ENCODE measurements around the gene CCDC170. TPM values are rescaled to one million over a fixed set of nuclear protein-coding genes. Genes with fewer than 3 reads are reported as not detected.

The CCDC170 gene
- polyA plus RNA-seq, 1 experiment, result 1.9 TPM

DNA sequence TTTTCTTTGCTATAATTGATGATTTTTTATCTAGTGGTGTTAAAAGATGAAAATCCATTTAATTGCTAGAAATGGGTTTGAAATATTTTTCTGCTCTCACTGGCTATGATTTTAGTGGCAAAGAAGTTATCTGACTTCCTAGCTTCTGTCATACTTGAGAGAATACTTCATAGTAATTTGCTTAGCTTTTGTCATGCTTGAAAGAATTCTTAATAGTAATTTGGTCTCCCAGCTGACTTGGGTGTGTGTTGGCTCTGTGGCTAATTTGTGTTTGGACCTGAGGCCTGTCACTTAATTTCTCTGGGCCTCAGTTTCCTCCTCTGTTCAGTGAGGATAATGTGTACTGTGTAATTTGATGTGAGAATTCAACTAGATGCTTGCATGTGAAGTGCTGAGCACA, 29.1 kb upstream of the CCDC170 start:
- Histone ChIP-seq H3K4me3 (ENCODE audit: low read depth, low read length) (no peak overlapping the region), H3K27ac (ENCODE audit: low read depth, low read length) (no peak overlapping the region), H3K27me3 (ENCODE audit: control insufficient read depth, insufficient read depth, low read length) (no peaks in the 10 kb centered on the region), H3K9me3 (ENCODE audit: control insufficient read depth, insufficient read depth, low read length) (no peaks in the 10 kb centered on the region)
- ChIA-PET CTCF (no interaction called here), POLR2A (no interaction called here)
- no peak for TF ChIP-seq CTCF (IDR thresholded peaks at IDR 0.05; ENCODE audit: low read depth, low read length)
- no peak for DNase-seq (ENCODE audit: low read depth, low spot score)

GRCh38 chr6:151475653-151476523, 17.9 kb upstream of the CCDC170 start:
- no peak for DNase-seq (ENCODE audit: low read depth, low spot score)
- CTCF ChIA-PET, result interaction anchor here (0.6 to 2.2 kb wide), 9 partner anchors 8 to 176 kb away, joined by 3 to 14 read pairs (median 8); no protein-coding TSS in a partner anchor
- Histone ChIP-seq H3K4me3 (ENCODE audit: low read depth, low read length) (no peak overlapping the region), H3K27me3 (ENCODE audit: control insufficient read depth, insufficient read depth, low read length) (no peaks in the 10 kb centered on the region), H3K9me3 (ENCODE audit: control insufficient read depth, insufficient read depth, low read length) (no peaks in the 10 kb centered on the region), H3K27ac (ENCODE audit: low read depth, low read length) (no peak overlapping the region)
- POLR2A ChIA-PET, result no interaction called here
- TF ChIP-seq CTCF (IDR thresholded peaks at IDR 0.05; ENCODE audit: low read depth, low read length), result peak; percentile 74

- no peak for TF ChIP-seq CTCF (IDR thresholded peaks at IDR 0.05; ENCODE audit: low read depth, low read length)
- POLR2A ChIA-PET, result no interaction called here
- DNase-seq (ENCODE audit: low read depth, low spot score), result no peak
- CTCF ChIA-PET, result interaction anchor here (0.6 kb wide), 1 partner anchor 15 kb away, joined by 4 read pairs; no protein-coding TSS in a partner anchor
- Histone ChIP-seq H3K9me3 (ENCODE audit: control insufficient read depth, insufficient read depth, low read length) (no peaks in the 10 kb centered on the region), H3K27ac (ENCODE audit: low read depth, low read length) (no peak overlapping the region), H3K27me3 (ENCODE audit: control insufficient read depth, insufficient read depth, low read length) (no peaks in the 10 kb centered on the region), H3K4me3 (ENCODE audit: low read depth, low read length) (no peak overlapping the region)
These were observed 16.1 kb upstream of the CCDC170 start for GRCh38 chr6:151477726-151478125.

DNA sequence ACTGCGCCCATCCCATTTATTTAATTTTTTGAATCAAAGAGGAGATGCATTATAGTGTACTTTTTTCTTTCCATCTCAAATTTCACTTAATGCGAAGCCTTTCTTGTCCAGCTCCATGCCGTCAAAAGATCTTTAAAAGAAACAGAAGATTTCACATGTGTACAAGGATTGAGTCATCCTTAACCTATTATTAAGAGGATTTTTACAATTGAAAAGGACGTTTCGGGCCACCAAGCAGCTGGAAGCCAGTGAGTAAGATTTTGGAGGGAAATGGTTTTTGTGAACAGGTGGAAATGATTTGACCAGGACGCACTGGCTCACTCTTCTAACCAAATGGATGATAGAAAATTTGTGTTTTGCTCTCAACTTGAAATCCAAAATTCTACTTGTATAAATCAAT, 15.1 kb upstream of the CCDC170 start:
- H3K27ac ChIP-seq (ENCODE audit: low read depth, low read length), result no peak overlapping the region
- DNase-seq (ENCODE audit: low read depth, low spot score), result no peak
- no peaks in the 10 kb centered on the region for H3K27me3 ChIP-seq (ENCODE audit: control insufficient read depth, insufficient read depth, low read length)
- TF ChIP-seq CTCF (IDR thresholded peaks at IDR 0.05; ENCODE audit: low read depth, low read length), result no peak
- no peak overlapping the region for H3K4me3 ChIP-seq (ENCODE audit: low read depth, low read length)
- CTCF ChIA-PET, result no interaction called here
- POLR2A ChIA-PET, result no interaction called here
- no peaks in the 10 kb centered on the region for H3K9me3 ChIP-seq (ENCODE audit: control insufficient read depth, insufficient read depth, low read length)

- no peaks in the 10 kb centered on the region for H3K27me3 ChIP-seq (ENCODE audit: control insufficient read depth, insufficient read depth, low read length)
- ChIA-PET CTCF (interaction anchor here (0.6 to 2.0 kb wide), 3 partner anchors 9 to 110 kb away, joined by 3 to 7 read pairs (median 5); no protein-coding TSS in a partner anchor), POLR2A (no interaction called here)
- TF ChIP-seq CTCF (IDR thresholded peaks at IDR 0.05; ENCODE audit: low read depth, low read length), result no peak
- no peak overlapping the region for H3K4me3 ChIP-seq (ENCODE audit: low read depth, low read length)
- no peak for DNase-seq (ENCODE audit: low read depth, low spot score)
- H3K9me3 ChIP-seq (ENCODE audit: control insufficient read depth, insufficient read depth, low read length), result no peaks in the 10 kb centered on the region
- H3K27ac ChIP-seq (ENCODE audit: low read depth, low read length), result no peak overlapping the region
These were observed 12.0 kb upstream of the CCDC170 start for GRCh38 chr6:151481786-151482185.
